T-cell (primary cell): ENCODE results near the gene PTPRR. TPM values are rescaled to one million over a fixed set of nuclear protein-coding genes. Genes with fewer than 3 reads are reported as not detected.

Experiments used
- ATAC-seq, 4 experiments: fragments of 200-7000 bp in 3 of 4; fragments of 150-1000 bp in 1 of 4; cut with Tn5 transposase; replicated peaks in 1 of 4; 1 replicate in 3 of 4; 2 replicates in 1 of 4; pipeline ENCODE4 v1.10.0; 2021; ENCODE audit warnings: moderate library complexity in 3 of 4, mild to moderate bottlenecking in 2 of 4, moderate number of reproducible peaks in 1 of 4
- CTCF ChIA-PET, 2 donors: fragments of 300-600 bp; sonication (Branson Sonifier 250); formaldehyde crosslinking; loops; one replicate each; lab custom pipeline; 2022; ENCODE audit warnings: antibody characterized with exemption in 2 of 2; lab: Charles Lee
- POLR2A ChIA-PET, 2 donors: fragments of 300-600 bp; sonication (Branson Sonifier 250); formaldehyde crosslinking; loops; one replicate each; lab custom pipeline; 2022; ENCODE audit warnings: antibody characterized with exemption in 2 of 2; lab: Charles Lee
- DNase-seq, 35 experiments: peaks; one replicate each; pipeline versions ENCODE4 v3.0.0 to v3.0.0-alpha.2; 2013 to 2023
- H3K27ac ChIP-seq: one replicate; pipeline ENCODE4 v1.5.1; 2013; ENCODE audit warnings: low read length
- H3K27me3 ChIP-seq, 2 experiments: replicated peaks in 1 of 2; 1 replicate in 1 of 2; 2 replicates in 1 of 2; pipeline versions ENCODE4 v1.6.1 to v1.7.0; 2013; ENCODE audit warnings: low read length in 1 of 2, mixed read lengths in 1 of 2; ENCODE audit not compliant: control insufficient read depth in 2 of 2, insufficient read depth in 2 of 2; ENCODE audit errors: extremely low read depth in 1 of 2
- H3K36me3 ChIP-seq, 2 donors: 1 replicate in 1 of 2; 2 replicates in 1 of 2; pipeline versions ENCODE4 v1.6.1 to v1.7.0; 2013; ENCODE audit warnings: low read length in 1 of 2; ENCODE audit not compliant: control insufficient read depth in 2 of 2, insufficient read depth in 1 of 2; ENCODE audit errors: extremely low read depth in 1 of 2
- H3K4me1 ChIP-seq, 2 experiments: 1 replicate in 1 of 2; 2 replicates in 1 of 2; pipeline versions ENCODE4 v1.6.1 to v1.7.0; 2013; ENCODE audit warnings: low read length in 2 of 2, mixed read lengths in 1 of 2; ENCODE audit not compliant: insufficient read depth in 2 of 2, control insufficient read depth in 1 of 2; ENCODE audit errors: extremely low read depth in 1 of 2
- H3K4me3 ChIP-seq, 2 donors: 1 replicate in 1 of 2; 2 replicates in 1 of 2; pipeline versions ENCODE4 v1.5.1 to v1.7.0; 2013; ENCODE audit warnings: mild to moderate bottlenecking in 2 of 2, low read length in 1 of 2, moderate library complexity in 1 of 2; ENCODE audit not compliant: control insufficient read depth in 1 of 2; ENCODE audit errors: extremely low read depth in 1 of 2
- H3K9me3 ChIP-seq: 2 replicates; pipeline ENCODE4 v1.7.0; 2013
- H3K27ac Mint-ChIP-seq, 2 donors: one replicate each; pipeline ENCODE4 v1.8.0; 2020 to 2021; ENCODE audit warnings: mild to moderate bottlenecking in 2 of 2, mixed read lengths in 2 of 2
- H3K27me3 Mint-ChIP-seq, 2 donors: one replicate each; pipeline ENCODE4 v1.8.0; 2021 to 2022; ENCODE audit warnings: mixed read lengths in 2 of 2
- H3K36me3 Mint-ChIP-seq: one replicate; pipeline ENCODE4 v1.8.0; 2021; ENCODE audit warnings: mixed read lengths
- H3K4me1 Mint-ChIP-seq, 3 donors: one replicate each; pipeline ENCODE4 v1.8.0; 2020 to 2022; ENCODE audit warnings: mixed read lengths in 3 of 3, mild to moderate bottlenecking in 1 of 3
- H3K4me3 Mint-ChIP-seq, 3 donors: one replicate each; pipeline ENCODE4 v1.8.0; 2020 to 2022; ENCODE audit warnings: mild to moderate bottlenecking in 3 of 3, mixed read lengths in 3 of 3, moderate library complexity in 3 of 3
- H3K9me3 Mint-ChIP-seq, 3 donors: one replicate each; pipeline ENCODE4 v1.8.0; 2020 to 2022; ENCODE audit warnings: mixed read lengths in 3 of 3
- WGBS: methylation state at CpG from one replicate; pipeline ENCODE4 v1.1.5; 2013; ENCODE audit warnings: missing lambda C conversion rate; ENCODE audit not compliant: insufficient coverage; 5-methylcytosine and 5-hydroxymethylcytosine counted together
- total RNA-seq, 35 experiments: library from RNA in 6 of 35; stranded (reverse) in 6 of 35; fragments of 120-200 nt in 1 of 35; gene quantifications; one replicate each; pipeline versions ENCODE4 v1.2.1 to v1.2.4 and lab custom pipeline; 2013 to 2026

The PTPRR gene, protein sequence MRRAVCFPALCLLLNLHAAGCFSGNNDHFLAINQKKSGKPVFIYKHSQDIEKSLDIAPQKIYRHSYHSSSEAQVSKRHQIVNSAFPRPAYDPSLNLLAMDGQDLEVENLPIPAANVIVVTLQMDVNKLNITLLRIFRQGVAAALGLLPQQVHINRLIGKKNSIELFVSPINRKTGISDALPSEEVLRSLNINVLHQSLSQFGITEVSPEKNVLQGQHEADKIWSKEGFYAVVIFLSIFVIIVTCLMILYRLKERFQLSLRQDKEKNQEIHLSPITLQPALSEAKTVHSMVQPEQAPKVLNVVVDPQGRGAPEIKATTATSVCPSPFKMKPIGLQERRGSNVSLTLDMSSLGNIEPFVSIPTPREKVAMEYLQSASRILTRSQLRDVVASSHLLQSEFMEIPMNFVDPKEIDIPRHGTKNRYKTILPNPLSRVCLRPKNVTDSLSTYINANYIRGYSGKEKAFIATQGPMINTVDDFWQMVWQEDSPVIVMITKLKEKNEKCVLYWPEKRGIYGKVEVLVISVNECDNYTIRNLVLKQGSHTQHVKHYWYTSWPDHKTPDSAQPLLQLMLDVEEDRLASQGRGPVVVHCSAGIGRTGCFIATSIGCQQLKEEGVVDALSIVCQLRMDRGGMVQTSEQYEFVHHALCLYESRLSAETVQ
- not detected for total RNA-seq
- 0.04 TPM for total RNA-seq (2013)
- total RNA-seq (lab: John Stamatoyannopoulos, UW) = 0 to 0.12 (median 0) reads per million in 29 experiments

DNA sequence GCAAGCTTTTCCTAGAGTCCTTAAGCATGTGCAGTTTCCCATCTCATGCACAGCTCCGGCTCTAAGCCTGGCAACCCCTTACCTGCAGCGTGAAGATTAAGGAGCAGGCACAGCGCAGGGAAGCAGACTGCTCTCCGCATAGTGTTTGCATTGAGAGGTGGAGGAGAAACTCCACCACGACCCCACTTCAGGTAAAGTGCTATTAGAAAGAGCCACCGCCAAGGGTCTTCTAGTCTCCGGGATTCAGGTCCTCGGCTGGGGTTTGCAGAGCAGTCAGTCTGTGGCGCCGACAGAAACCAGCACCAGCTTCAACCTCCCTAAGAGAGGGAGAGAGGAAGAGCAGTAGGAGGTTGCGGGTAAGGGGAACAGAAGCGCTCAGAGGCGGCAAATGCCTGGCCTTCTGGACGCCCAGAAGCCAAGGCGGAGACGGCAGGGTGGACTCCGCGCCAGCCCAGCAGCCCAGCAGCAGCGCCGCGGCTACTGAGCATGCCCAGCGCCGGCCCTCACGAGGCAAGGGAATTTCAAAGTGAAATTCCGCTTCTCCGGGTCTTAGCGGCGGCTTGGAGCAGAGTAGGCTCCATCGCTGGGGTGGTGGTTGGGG lies at the start of gene PTPRR:
PTPRR (minus strand) TSS at position 488 of the 601 bp plus-strand sequence; CDS start at position 140, 348 bp downstream.
- WGBS = 3% methylated on average over 8 of the region's 29 CpGs
- peaks cover 0 to 7% (median 0%) of the 10 kb centered on the region in 3 donors for H3K9me3 Mint-ChIP-seq
- CTCF ChIA-PET = no interaction called here
- no peaks in the 10 kb centered on the region for H3K4me1 ChIP-seq
- no peaks in the 10 kb centered on the region for H3K36me3 ChIP-seq
- no peak within 1 kb of the TSS for H3K4me3 ChIP-seq
- H3K27ac Mint-ChIP-seq = no peak within 1 kb of the TSS
- H3K9me3 ChIP-seq = no peaks in the 10 kb centered on the region
- no peaks in the 10 kb centered on the region for H3K4me1 Mint-ChIP-seq
- no peak for DNase-seq
- H3K27me3 ChIP-seq = peaks cover 9 to 13% of the 10 kb centered on the region in 2 experiments
- H3K27ac ChIP-seq = no peak within 1 kb of the TSS
- no peaks in the 10 kb centered on the region for H3K36me3 Mint-ChIP-seq
- POLR2A ChIA-PET = no interaction called here
- no peak within 1 kb of the TSS for H3K4me3 Mint-ChIP-seq
- no peak for ATAC-seq
- peaks cover 10 to 25% of the 10 kb centered on the region in 2 donors for H3K27me3 Mint-ChIP-seq

DNA sequence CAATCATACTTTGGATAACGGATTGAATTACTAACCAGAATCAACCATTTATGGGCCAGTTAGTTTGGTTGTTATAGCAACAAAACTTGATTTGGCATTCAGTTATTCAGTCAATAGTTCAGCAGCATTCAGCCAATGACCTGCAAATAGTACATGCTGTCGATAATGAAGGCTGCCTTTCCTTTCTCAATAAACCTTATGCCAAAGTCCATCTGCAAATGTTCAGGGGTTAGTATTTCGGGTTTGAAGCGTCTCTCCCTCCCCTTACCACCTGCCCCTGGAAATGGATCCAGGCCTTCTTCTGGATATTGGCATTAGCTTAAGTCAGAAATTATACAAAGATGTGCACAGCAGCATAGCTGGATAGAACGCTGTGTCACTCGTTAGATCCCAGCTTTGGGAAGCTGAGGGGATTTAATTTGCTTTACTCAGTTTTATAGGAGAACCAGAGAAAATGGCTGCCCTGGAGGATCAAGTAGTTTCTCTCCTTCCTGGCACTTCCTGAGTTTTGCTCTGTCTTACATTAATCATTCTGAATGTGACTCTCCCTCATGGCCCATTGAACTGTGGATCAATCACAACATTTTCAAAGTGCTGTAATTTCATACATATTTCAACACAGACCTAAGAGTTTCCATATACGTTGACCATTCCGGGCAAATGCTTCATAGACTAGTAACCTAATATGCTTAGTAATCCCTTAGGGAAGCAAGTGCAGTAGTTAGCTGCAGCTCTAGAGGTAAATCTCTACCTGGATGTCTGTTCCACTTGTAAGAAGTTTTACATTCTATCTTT lies 46.7 kb upstream of the PTPRR start:
- no peaks in the 10 kb centered on the region for H3K4me1 Mint-ChIP-seq
- Histone ChIP-seq H3K27me3 (no peaks in the 10 kb centered on the region), H3K4me1 (no peaks in the 10 kb centered on the region), H3K27ac (no peak overlapping the region), H3K9me3 (no peaks in the 10 kb centered on the region), H3K4me3 (no peak overlapping the region), H3K36me3 (no peaks in the 10 kb centered on the region)
- H3K36me3 Mint-ChIP-seq = no peaks in the 10 kb centered on the region
- POLR2A ChIA-PET = no interaction called here
- H3K9me3 Mint-ChIP-seq = no peaks in the 10 kb centered on the region
- no CpG with 5 or more reads among the region's 8 CpGs for WGBS
- no peak overlapping the region for H3K4me3 Mint-ChIP-seq
- H3K27ac Mint-ChIP-seq = no peak overlapping the region
- no peaks in the 10 kb centered on the region for H3K27me3 Mint-ChIP-seq
- ATAC-seq = no peak
- CTCF ChIA-PET = no interaction called here
- no peak for DNase-seq

DNA sequence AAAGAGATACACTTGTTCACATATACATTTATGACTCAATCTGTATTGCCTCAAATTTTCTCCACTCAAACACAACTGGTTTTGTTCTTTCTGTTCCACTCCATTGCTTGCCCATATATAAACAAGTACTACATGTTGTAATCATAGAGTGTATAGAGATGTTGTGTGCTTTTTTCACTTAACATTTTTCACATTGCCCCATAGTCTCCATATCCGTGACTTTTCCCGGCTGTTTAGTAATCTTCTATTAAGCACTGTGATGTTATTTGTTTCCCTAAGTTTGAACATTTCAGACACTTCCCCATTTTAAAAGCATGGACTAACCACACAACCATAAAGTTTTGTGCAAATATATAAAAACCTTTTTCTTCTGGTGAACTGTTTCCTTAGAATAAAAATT lies 45.5 kb upstream of the PTPRR start:
- Mint-ChIP-seq H3K4me1 (no peaks in the 10 kb centered on the region), H3K4me3 (no peak overlapping the region), H3K27me3 (no peaks in the 10 kb centered on the region), H3K9me3 (no peaks in the 10 kb centered on the region), H3K36me3 (no peaks in the 10 kb centered on the region), H3K27ac (no peak overlapping the region)
- Histone ChIP-seq H3K27me3 (no peaks in the 10 kb centered on the region), H3K4me3 (no peak overlapping the region), H3K36me3 (no peaks in the 10 kb centered on the region), H3K27ac (no peak overlapping the region), H3K4me1 (no peaks in the 10 kb centered on the region), H3K9me3 (no peaks in the 10 kb centered on the region)
- ChIA-PET CTCF (interaction anchor here in 1 of 2 donors (0.7 kb wide), 1 partner anchor 781 kb away, joined by 4 read pairs; no protein-coding TSS in a partner anchor), POLR2A (no interaction called here)
- no peak for DNase-seq
- no peak for ATAC-seq
- no CpG with 5 or more reads among the region's 2 CpGs for WGBS

DNA sequence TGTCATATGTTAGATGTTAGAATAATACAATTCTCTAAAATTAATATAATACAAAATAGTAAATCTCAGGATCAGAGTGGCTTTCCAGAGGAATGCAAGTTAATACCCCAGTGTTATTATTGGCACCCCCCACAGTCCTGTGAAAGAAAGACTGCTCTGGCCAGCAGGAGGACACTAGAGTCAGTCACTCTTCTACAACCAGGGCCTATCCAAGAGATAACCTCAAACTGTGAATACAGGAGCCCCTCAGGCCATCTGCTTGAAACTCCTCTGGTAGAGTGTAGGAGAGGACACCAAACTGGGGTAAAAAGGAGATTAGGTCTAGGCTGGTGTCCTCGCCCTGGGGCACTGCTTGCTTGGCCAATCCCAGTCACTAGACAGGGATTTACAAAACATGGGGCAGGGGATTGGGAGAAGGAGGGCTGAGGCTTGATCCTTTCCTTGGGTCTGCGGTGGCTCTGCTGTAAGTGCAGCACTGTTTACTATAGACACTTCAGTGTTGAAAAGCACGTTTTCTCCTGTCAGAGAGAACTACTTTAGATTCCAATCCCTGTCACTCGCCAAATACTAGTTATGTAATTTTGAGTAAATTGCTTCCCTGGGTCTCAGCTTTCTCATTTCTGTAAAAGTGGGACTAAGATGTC lies 44.5 kb upstream of the PTPRR start:
- DNase-seq = no peak
- ChIA-PET POLR2A (no interaction called here), CTCF (no interaction called here)
- 40% methylated on average over 1 of the region's 4 CpGs for WGBS
- Histone ChIP-seq H3K27me3 (no peaks in the 10 kb centered on the region), H3K36me3 (no peaks in the 10 kb centered on the region), H3K4me3 (no peak overlapping the region), H3K4me1 (no peaks in the 10 kb centered on the region), H3K9me3 (no peaks in the 10 kb centered on the region), H3K27ac (no peak overlapping the region)
- no peak overlapping the region for H3K27ac Mint-ChIP-seq
- no peaks in the 10 kb centered on the region for H3K9me3 Mint-ChIP-seq
- no peak for ATAC-seq
- H3K27me3 Mint-ChIP-seq = no peaks in the 10 kb centered on the region
- no peaks in the 10 kb centered on the region for H3K36me3 Mint-ChIP-seq
- no peaks in the 10 kb centered on the region for H3K4me1 Mint-ChIP-seq
- no peak overlapping the region for H3K4me3 Mint-ChIP-seq

DNA sequence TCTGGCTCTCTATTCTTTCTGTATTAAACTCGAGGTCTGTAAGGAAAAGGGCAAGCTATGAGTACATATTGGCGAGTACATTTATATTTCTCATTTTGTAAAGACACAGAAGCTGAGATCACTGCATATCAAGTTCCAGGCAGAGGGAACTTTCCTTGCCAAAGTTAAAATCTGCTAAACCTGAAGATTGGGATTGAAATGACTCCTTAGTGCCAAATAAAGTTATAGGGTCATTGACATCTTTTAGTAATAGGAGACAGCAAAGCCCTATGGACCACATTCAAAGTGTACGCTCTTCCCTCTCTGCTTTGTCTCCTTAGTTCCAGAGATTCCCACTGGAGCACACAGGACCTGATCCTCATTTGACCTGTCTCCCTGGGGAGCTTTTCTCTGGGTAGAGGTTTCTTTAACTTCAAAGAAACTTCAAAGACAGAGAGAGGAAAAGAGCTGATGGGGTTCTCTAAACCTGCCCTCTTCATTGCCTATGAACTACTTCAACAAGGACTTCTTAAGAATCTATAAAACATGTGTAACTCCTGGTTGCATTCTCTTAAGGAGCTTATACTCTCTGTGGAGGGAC lies 42.6 kb upstream of the PTPRR start:
- Histone ChIP-seq H3K27ac (no peak overlapping the region), H3K27me3 (no peaks in the 10 kb centered on the region), H3K9me3 (no peaks in the 10 kb centered on the region), H3K36me3 (no peaks in the 10 kb centered on the region), H3K4me3 (no peak overlapping the region), H3K4me1 (no peaks in the 10 kb centered on the region)
- WGBS = no CpG with 5 or more reads among the region's 3 CpGs
- ATAC-seq (no peak), DNase-seq (no peak)
- ChIA-PET POLR2A (no interaction called here), CTCF (no interaction called here)
- Mint-ChIP-seq H3K9me3 (peaks cover 0 to 3% (median 0%) of the 10 kb centered on the region in 3 donors), H3K4me1 (no peaks in the 10 kb centered on the region), H3K4me3 (no peak overlapping the region), H3K27me3 (no peaks in the 10 kb centered on the region), H3K27ac (no peak overlapping the region), H3K36me3 (no peaks in the 10 kb centered on the region)
